GM13976 (cell line): ENCODE measurements around the gene ADAMTSL5.
"Not testable (repeated sequence)": the region's sequence is repeated elsewhere in the genome, so short reads cannot be mapped to it uniquely, and the experiment has no call there.

Experiments
- DNase-seq: peaks from one replicate; pipeline ENCODE4 v3.0.0; 2012; ENCODE audit warnings: low spot score
- in situ Hi-C: fragments of 300-500 bp; cut with MboI; formaldehyde crosslinking; loops from one replicate; pipeline ENCODE4 v1.12.0; 2022; ENCODE audit warnings: low sequenced_read_pairs, mixed read lengths, inconsistent platforms; ENCODE audit not compliant: unreplicated experiment
- TF ChIP-seq, protein P1 (sequence below): IDR thresholded peaks from 2 replicates; pipeline ENCODE4 v1.5.1; 2012; ENCODE audit warnings: borderline replicate concordance, mild to moderate bottlenecking; ENCODE audit not compliant: insufficient read depth; ENCODE audit errors: extremely low read depth, missing control alignments, control extremely low read depth

ADAMTSL5 gene

DNA sequence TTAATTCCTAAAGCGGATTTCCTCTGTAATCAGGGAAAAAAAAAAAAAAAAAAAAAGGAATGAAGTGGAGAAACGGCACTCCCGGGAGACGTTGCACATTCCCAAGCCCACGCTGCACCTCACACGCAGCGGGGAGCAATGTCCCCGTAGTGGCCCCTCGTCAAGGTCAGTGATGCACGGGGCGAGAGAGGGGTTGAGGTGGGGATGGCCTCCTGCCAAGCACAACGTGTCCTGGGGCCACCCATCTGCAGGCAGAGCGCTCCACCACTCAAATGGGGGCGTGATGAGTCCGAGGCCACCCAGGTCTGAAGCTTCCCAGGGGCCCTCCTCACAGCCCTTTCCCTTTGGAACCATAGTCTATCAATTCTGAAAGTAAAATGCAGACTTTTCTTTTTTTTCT, 26.2 kb upstream of the ADAMTSL5 start:
- in situ Hi-C loops, result no loop called here
- no peak for DNase-seq
- TF ChIP-seq, protein P1, sequence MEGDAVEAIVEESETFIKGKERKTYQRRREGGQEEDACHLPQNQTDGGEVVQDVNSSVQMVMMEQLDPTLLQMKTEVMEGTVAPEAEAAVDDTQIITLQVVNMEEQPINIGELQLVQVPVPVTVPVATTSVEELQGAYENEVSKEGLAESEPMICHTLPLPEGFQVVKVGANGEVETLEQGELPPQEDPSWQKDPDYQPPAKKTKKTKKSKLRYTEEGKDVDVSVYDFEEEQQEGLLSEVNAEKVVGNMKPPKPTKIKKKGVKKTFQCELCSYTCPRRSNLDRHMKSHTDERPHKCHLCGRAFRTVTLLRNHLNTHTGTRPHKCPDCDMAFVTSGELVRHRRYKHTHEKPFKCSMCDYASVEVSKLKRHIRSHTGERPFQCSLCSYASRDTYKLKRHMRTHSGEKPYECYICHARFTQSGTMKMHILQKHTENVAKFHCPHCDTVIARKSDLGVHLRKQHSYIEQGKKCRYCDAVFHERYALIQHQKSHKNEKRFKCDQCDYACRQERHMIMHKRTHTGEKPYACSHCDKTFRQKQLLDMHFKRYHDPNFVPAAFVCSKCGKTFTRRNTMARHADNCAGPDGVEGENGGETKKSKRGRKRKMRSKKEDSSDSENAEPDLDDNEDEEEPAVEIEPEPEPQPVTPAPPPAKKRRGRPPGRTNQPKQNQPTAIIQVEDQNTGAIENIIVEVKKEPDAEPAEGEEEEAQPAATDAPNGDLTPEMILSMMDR, result no peak

DNA sequence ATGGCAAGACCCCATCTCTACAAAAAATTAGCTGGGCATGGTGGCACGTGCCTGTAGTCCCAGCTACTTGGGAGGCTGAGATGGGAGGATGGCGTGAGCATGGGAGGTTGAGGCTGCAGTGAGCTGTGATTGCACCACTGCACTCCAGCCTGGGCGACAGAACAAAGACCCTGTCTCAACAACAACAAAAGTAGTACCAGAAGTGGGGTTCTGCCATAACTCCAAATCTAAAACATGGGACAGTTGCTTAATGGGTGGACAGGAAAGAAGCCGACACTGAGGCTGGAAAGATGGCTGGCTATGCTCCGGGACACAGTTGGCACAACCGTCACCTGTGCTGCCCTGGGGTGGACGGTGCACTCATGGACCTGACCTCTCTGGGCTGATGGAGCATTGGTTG, 22.9 kb upstream of the ADAMTSL5 start:
- in situ Hi-C loops, result not testable (repeated sequence)

DNA sequence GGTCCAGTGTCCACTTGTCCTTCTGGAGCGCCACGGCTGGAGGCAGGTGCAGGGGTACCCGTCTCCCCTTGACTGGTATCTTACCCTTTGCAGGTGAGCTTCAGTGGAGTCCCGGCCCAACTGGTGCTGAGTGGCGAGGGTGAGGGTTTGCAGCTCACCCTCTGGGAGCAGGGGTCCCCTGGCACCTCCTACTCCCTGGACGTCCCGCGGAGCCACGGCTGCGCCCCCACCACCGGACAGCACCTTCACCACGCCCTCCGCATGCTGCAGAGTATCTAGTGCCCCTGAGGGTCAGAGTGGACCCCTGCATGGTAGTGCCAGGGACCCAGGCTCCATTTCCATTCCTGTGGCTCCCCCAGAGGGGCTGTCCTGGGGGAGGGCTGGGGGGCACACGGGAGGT, 22.2 kb upstream of the ADAMTSL5 start:
- no peak for DNase-seq
- TF ChIP-seq, protein P1, result no peak
- in situ Hi-C loops, result no loop called here

More for the DNA sequence above, 22.9 kb upstream of the ADAMTSL5 start:
- DNase-seq, result not testable (repeated sequence)

DNA sequence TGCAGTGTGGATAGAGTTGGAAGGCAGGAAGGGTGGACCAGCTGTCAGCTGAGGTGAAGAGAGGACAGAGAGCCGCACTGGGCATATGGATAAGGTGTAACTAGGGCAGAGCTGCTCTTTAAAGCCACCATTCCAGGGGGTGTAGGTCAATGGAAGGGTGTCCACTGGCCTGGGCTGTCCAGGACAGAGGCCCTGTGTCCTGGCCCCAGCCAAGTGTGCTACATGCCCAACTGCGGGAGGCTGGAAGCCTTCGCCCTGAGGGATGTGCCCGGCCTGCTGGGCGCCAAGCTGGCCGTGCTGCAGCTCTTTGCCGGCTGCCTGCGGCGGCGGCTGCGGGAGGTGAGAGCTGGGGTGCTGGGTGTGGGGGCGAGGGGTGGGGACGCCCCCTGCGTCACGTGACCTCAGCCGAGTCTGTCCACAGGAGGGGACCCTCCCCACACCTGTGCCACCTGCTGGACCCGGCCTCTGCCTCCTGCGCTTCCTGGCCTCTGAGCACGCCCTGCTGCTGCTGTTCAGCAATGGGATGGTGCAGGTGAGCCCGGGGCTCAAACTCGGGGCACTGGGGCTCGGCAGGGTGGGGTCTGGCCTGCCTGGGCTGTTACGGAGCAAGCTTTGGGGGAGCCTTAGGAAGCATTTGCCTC, 20.8 kb upstream of the ADAMTSL5 start:
- TF ChIP-seq, protein P1, result no peak
- in situ Hi-C loops, result no loop called here
- no peak for DNase-seq

DNA sequence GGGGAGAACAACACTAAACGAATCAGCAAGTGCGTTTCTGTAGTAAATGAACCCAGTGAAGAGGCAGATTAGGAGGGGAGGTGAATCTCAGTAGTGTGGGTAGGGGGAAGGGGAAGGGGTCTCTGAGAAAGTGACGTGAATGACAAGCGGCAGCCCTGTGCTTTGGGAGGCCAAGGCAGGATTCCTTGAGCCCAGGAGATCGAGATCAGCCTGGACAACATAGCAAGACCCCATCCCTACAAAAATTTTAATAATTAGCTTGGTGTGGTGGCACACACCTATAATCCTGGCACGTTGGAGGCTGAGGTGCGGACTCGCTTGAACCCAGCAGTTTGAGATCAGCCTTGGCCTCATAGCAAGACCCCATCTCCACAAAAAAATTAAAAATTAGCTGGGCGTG, 19.2 kb upstream of the ADAMTSL5 start:
- TF ChIP-seq, protein P1, result no peak
- DNase-seq, result no peak
- in situ Hi-C loops, result no loop called here

DNA sequence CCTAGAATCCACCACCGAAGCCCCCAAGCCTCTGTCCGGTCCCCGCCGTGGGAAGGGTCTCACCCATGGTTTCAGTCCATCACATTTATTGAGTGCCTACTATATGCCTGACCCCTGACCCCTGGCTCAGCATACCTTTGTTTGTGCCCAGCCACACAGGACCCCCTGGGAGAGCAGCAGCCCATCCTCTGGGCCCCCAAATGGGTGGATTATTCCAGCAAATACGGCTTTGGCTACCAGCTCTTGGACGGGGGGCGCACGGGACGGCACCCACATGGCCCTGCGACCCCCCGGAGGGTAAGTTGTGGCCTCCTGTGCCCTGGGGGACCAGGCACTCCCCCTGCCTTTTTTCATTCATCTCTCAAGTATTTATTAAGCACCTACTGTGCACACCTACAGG, 18.8 kb upstream of the ADAMTSL5 start:
- TF ChIP-seq, protein P1, result no peak
- no peak for DNase-seq
- in situ Hi-C loops, result no loop called here

DNA sequence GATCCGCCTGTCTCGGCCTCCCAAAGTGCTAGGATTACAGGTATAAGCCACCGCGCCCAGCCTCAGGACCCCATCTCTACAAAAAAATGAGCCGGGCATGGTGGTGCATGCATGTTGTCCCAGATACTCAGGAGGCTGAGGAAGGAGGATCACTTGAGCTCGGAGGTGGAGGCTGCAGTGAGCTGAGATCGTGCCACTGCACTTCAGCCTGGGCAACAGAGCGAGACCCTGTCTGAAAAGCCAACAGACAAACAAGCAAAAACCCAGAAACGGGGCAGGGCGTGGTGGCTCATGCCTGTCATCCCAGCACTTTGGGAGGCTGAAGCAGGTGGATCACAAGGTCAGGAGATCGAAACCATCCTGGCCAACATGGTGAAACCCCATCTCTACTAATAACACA, 18.0 kb upstream of the ADAMTSL5 start:
- DNase-seq, in situ Hi-C loops: not testable (repeated sequence)

DNA sequence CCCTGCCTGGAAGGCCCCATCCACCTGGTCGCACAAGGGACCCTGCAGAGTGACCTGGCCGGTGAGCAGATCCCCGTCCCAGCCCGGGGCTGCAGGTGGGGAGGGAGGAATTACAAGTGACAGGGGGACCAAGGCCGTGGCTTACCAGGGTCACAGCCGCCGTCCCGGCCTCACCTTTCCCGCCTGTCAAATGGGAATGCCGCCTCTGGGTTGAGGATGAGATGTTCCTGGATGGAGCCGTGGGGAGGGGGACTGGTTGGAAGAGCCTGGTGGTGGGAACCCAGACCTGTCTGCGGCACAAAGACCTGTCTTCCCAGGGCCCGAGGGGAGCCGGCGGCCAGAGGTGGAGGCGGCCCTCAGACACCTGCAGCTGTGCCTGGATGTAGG, 16.6 kb upstream of the ADAMTSL5 start:
- in situ Hi-C loops, result no loop called here

More for the DNA sequence above, 16.6 kb upstream of the ADAMTSL5 start:
- no peak for DNase-seq
- TF ChIP-seq, protein P1, result no peak
